Thyroid gland (tissue), 4 donors: ENCODE data around the gene CXCR1.

Experiments
- POLR2A ChIP-seq, 2 donors: fragments of 450-650 bp; IDR thresholded peaks; one replicate each; pipeline ENCODE4 v1.6.1; 2017; ENCODE audit warnings: antibody characterized with exemption in 2 of 2, mild to moderate bottlenecking in 2 of 2, moderate library complexity in 1 of 2
- TF ChIP-seq, protein P1 (sequence below), 6 experiments: fragments of 200-600 bp in 3 of 6; fragments of 450-650 bp in 3 of 6; sonication (generic) in 3 of 6; IDR thresholded peaks; one replicate each; pipeline ENCODE4 v1.5.1; 2016 to 2019; ENCODE audit warnings: antibody characterized with exemption in 6 of 6, mild to moderate bottlenecking in 2 of 6, inconsistent platforms in 1 of 6, moderate library complexity in 1 of 6

DNA sequence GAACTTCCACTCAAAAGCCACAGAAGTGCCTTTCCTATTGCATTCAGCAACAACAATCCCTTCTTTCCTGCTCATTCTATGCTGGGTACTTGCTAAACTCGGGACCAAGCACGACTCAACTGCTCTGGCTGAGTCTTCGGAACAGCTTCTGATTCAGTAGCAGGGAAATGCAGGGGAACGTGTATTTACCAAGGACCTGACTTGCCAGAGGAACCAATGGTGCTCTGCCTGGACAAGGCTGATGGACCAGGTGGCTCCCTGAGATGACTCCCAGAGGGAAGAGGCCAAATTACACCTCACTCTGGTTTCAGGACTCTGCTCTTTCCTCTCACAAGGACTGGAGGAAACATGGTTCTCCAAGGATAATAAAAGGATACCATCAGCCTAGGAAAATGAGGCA, 28.7 kb downstream of the CXCR1 start:
- TF ChIP-seq, protein P1, sequence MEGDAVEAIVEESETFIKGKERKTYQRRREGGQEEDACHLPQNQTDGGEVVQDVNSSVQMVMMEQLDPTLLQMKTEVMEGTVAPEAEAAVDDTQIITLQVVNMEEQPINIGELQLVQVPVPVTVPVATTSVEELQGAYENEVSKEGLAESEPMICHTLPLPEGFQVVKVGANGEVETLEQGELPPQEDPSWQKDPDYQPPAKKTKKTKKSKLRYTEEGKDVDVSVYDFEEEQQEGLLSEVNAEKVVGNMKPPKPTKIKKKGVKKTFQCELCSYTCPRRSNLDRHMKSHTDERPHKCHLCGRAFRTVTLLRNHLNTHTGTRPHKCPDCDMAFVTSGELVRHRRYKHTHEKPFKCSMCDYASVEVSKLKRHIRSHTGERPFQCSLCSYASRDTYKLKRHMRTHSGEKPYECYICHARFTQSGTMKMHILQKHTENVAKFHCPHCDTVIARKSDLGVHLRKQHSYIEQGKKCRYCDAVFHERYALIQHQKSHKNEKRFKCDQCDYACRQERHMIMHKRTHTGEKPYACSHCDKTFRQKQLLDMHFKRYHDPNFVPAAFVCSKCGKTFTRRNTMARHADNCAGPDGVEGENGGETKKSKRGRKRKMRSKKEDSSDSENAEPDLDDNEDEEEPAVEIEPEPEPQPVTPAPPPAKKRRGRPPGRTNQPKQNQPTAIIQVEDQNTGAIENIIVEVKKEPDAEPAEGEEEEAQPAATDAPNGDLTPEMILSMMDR (IDR thresholded peaks at IDR 0.05): no peak
- no peak for TF ChIP-seq POLR2A (IDR thresholded peaks at IDR 0.05)
